WI38 (cell line): ENCODE results near the gene CFAP410.
"Not testable (repeated sequence)": the region's sequence is repeated elsewhere in the genome, so short reads cannot be mapped to it uniquely, and the experiment has no call there.

ENCODE experiments used
- H3K4me3 ChIP-seq: 2 replicates; pipeline ENCODE4 v1.5.1; 2011; ENCODE audit warnings: low read depth, mild to moderate bottlenecking, control low read depth, low read length
- TF ChIP-seq, protein P1 (sequence below): IDR thresholded peaks from 2 replicates; pipeline ENCODE4 v1.5.1; 2012; ENCODE audit warnings: low read depth, mild to moderate bottlenecking, control low read depth, low read length

CFAP410 gene

DNA sequence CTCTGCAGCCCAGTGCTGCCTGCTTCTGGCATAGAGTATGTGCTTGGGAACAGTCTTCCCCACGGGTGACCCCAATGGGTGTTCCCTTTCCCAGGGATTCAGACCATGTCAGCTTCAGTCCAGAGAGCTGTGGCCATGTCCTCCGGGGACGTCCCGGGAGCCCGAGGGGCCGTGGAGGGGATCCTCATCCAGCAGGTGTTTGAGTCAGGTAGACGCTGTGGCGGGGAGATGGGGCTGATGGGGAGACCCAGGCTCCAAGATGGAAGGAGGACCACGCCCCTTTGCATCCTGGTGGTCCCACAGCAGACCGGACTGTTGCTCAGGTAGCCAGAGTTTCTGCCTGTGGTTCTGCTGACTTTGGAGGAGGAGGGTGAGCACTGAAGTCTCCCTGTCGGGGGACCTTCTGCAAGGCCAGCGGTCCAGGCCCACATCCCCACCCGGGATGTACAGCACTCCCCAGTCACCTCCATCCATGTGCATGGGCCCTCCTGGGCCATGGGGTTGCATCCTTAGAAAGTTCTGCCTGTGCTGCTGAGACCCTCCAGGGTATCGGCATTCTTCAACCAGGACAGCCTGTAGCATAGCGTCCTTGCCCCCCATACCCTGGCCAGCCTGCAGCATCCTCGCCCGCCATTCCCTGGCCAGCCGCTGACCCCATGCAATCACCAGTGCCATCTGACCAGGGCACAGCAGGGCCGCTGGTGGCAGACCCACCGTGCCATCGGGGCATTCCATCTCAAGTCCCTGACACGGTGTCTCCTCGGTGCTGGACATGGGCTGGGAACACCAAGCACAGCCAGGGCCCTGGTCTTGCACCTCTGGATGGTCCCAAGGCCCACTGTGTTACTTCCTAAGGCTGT lies 50.7 kb downstream of the CFAP410 start:
- TF ChIP-seq, protein P1, sequence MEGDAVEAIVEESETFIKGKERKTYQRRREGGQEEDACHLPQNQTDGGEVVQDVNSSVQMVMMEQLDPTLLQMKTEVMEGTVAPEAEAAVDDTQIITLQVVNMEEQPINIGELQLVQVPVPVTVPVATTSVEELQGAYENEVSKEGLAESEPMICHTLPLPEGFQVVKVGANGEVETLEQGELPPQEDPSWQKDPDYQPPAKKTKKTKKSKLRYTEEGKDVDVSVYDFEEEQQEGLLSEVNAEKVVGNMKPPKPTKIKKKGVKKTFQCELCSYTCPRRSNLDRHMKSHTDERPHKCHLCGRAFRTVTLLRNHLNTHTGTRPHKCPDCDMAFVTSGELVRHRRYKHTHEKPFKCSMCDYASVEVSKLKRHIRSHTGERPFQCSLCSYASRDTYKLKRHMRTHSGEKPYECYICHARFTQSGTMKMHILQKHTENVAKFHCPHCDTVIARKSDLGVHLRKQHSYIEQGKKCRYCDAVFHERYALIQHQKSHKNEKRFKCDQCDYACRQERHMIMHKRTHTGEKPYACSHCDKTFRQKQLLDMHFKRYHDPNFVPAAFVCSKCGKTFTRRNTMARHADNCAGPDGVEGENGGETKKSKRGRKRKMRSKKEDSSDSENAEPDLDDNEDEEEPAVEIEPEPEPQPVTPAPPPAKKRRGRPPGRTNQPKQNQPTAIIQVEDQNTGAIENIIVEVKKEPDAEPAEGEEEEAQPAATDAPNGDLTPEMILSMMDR: no peak

DNA sequence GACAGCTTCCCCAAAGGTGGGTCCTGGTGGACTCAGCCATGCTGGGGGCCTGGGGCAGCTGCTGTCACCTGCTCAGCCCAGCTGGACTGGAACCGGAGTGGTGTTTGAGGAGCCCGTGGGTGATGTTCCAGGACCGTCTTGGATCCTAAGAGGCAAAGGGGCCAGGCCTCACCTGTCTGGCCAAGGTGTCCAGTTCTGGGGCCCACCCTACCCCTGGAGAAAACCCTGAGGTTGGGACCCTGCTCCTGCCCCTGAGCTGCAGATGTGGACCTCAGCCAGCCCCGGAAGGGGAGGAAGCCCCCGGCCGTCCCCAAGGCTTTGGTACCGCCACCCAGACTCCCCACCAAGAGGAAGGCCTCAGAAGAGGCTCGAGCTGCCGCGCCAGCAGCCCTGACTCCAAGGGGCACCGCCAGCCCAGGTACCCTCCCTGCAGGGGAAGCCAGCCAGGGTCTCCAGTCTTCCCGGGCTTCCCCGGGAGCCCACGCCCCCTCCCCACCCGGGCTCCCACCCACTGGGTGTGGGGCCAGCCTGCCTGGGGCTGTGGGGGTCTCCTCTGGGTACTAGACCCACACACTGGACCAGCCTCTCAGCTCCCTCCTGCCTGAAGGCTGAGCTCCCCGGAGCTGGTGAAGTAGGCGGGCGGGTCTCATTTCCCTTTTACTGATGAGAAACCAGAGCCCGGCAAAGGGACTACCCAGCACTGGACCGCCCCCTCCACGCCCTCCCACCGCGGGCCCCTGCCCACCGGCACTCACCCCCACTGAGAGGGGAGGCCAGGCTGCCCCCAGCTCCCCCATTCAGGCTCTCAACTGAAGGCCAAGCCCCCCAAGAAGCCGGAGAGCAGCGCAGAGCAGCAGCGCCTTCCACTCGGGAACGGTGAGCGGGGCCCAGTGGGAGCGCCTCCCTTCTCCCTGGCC lies 52.2 kb downstream of the CFAP410 start:
- TF ChIP-seq, protein P1: no peak

More for the DNA sequence above, 50.7 kb downstream of the CFAP410 start:
- no peak overlapping the region for H3K4me3 ChIP-seq

DNA sequence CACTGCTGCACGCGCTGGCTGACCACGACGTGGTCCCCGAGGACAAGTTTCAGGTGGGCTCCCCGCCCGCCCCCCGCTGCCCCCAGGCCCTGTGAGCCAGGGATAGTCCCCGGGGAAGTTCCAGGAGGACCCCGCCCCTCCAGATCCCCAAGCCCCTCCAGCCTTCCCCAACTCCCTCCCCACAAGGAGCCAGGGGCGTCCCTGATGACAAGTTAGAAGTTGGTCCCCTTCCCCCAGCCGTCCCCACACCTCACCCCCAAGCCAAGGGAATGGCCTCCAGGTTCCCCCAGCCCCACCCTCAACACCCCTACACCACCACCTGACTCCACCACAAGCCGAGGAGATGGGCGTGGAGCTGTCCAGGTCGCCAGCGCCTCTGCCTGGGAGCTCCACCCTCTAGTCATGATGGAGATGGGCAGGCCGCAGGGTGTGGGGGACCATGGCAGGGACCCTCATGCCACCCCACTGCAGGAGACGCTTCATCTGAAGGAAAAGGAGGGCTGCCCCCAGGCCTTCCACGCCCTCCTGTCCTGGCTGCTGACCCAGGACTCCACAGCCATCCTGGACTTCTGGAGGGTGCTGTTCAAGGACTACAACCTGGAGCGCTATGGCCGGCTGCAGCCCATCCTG lies 53.0 kb downstream of the CFAP410 start:
- TF ChIP-seq, protein P1: no peak
- no peak overlapping the region for H3K4me3 ChIP-seq

More for the DNA sequence above, 52.2 kb downstream of the CFAP410 start:
- H3K4me3 ChIP-seq: no peak overlapping the region

DNA sequence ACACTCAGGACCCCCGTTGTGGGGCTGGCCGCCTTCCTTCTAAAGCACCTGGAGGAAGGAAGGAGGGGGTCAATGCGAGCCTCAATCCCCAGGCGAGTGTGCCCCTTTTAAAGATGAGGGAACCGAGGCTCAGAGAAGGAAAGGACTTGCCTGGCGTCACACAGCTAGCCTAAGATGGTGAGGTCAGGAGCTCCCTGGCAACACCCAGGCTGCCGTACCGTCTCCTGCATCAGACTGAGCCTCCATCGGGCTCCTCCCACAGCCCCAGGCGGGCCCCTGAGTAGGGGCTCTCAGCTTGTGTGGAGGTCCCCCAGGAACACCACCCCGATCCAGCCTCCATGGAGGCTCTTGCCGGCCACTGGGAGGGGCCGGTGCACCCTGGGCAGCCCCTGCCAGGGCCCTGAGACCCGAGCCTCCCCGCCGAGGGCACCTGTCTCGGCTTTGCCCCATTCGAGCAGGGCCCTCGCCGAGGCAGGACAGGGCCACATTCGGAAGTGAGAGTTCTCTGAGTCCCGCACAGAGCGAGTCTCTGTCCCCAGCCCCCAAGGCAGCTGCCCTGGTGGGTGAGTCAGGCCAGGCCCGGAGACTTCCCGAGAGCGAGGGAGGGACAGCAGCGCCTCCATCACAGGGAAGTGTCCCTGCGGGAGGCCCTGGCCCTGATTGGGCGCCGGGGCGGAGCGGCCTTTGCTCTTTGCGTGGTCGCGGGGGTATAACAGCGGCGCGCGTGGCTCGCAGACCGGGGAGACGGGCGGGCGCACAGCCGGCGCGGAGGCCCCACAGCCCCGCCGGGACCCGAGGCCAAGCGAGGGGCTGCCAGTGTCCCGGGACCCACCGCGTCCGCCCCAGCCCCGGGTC lies 53.8 kb downstream of the CFAP410 start, which contains the start of gene AIRE:
Gene AIRE (plus strand): TSS at position 739 of the 855 bp plus-strand sequence. CDS start 131 bp downstream, outside the sequence.
- H3K4me3 ChIP-seq: no peak within 1 kb of the TSS
- TF ChIP-seq, protein P1: no peak

DNA sequence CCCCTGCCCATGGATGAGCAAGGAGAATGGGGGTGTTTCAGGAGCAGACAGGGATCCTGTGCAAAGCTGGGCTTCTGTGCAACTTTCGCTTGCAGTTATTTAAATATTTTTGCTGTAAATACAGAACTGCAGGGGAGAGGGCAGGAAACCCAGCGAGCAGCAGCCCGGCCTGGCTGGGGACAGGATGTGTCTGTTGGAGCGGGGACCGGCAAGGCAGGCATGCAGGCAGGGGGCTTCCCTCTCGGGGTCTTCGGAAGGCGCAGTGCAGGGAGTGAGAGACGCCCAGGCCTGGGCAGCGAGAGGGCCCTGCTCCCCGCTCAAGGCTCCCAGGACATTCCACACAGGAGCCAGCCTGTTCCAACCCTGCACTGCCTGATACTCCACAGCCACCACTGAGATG lies 55.2 kb downstream of the CFAP410 start:
- TF ChIP-seq, protein P1: no peak
- H3K4me3 ChIP-seq: no peak overlapping the region

DNA sequence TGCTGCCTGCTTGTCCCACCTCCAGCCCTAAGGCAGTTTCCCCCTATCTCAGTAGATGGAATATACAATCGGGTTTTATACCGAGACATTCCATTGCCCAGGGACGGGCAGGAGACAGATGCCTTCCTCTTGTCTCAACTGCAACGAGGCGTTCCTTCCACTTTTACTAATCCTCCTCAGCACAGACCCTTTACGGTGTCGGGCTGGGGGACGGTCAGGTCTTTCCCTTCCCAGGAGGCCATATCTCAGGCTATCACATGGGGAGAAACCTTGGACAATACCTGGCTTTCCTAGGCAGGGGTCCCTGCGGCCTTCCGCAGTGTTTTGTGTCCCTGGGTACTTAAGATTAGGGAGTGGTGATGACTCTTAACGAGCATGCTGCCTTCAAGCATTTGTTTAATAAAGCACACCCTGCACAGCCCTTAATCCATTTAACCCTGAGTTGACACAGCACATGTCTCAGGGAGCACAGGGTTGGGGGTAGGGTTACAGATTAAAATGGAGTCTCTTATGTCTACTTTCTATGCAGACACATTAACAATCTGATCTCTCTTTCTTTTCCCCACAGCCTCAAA lies 55.9 kb downstream of the CFAP410 start:
- H3K4me3 ChIP-seq: not testable (repeated sequence)
